Measurements from ENCODE around the gene XPO6.
"Not testable (repeated sequence)": the region's sequence is repeated elsewhere in the genome, so short reads cannot be mapped to it uniquely, and the experiment has no call there.

The XPO6 gene

GRCh38 chr16:28237754-28238357 is 26.1 kb upstream of the XPO6 start:
- no peaks in the 10 kb centered on the region for H3K36me3 ChIP-seq (ENCODE audit: control insufficient read depth, low read depth, low read length)
- H3K4me3 ChIP-seq (ENCODE audit: low read length): no peak overlapping the region
- H3K9ac ChIP-seq (ENCODE audit: low read length): no peak overlapping the region
- no peaks in the 10 kb centered on the region for H3K4me1 ChIP-seq (ENCODE audit: control insufficient read depth, low read depth, low read length)
- H3K9me3 ChIP-seq (ENCODE audit: control insufficient read depth, low read depth, low read length): no peaks in the 10 kb centered on the region
- no peaks in the 10 kb centered on the region for H3K27me3 ChIP-seq (ENCODE audit: control insufficient read depth, insufficient read depth, low read length)
- H3K27ac ChIP-seq (ENCODE audit: low read length): no peak overlapping the region

DNA sequence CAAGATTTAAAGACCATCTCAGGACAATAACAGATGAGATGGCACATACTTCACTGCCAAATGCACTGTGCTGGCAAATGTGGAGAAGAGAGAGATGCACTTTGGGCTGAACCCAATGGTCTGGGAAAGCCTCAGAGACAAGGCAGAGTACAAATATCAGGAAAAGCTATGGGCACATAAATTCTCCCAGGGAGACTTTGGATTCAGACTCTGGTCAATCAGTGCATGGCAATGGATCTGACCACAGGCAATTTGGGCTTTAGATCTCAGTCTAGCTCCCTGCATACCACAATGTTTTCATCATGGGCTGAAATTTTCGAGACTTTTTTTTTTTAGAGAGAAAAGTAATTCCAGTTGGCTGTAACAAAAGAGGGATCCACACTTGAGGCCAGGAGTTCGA is 20.0 kb upstream of the XPO6 start:
- Histone ChIP-seq H3K4me1 (ENCODE audit: control insufficient read depth, low read depth, low read length) (no peaks in the 10 kb centered on the region), H3K36me3 (ENCODE audit: control insufficient read depth, low read depth, low read length) (no peaks in the 10 kb centered on the region), H3K4me3 (ENCODE audit: low read length) (no peak overlapping the region), H3K9ac (ENCODE audit: low read length) (no peak overlapping the region), H3K9me3 (ENCODE audit: control insufficient read depth, low read depth, low read length) (no peaks in the 10 kb centered on the region), H3K27me3 (ENCODE audit: control insufficient read depth, insufficient read depth, low read length) (no peaks in the 10 kb centered on the region), H3K27ac (ENCODE audit: low read length) (no peak overlapping the region)

- not testable (repeated sequence) for H3K27ac ChIP-seq (ENCODE audit: low read length); H3K4me1 ChIP-seq (ENCODE audit: control insufficient read depth, low read depth, low read length)
Measured at GRCh38 chr16:28223909-28224308, 12.1 kb upstream of the XPO6 start.

GRCh38 chr16:28219777-28220176 is 8.0 kb upstream of the XPO6 start:
- H3K27me3 ChIP-seq (ENCODE audit: control insufficient read depth, insufficient read depth, low read length); H3K9ac ChIP-seq (ENCODE audit: low read length); H3K4me1 ChIP-seq (ENCODE audit: control insufficient read depth, low read depth, low read length); H3K9me3 ChIP-seq (ENCODE audit: control insufficient read depth, low read depth, low read length); H3K36me3 ChIP-seq (ENCODE audit: control insufficient read depth, low read depth, low read length); H3K4me3 ChIP-seq (ENCODE audit: low read length); H3K27ac ChIP-seq (ENCODE audit: low read length): not testable (repeated sequence)

More at GRCh38 chr16:28223909-28224308, 12.1 kb upstream of the XPO6 start:
- not testable (repeated sequence) for H3K9ac ChIP-seq (ENCODE audit: low read length); H3K4me3 ChIP-seq (ENCODE audit: low read length); H3K9me3 ChIP-seq (ENCODE audit: control insufficient read depth, low read depth, low read length); H3K27me3 ChIP-seq (ENCODE audit: control insufficient read depth, insufficient read depth, low read length); H3K36me3 ChIP-seq (ENCODE audit: control insufficient read depth, low read depth, low read length)

DNA sequence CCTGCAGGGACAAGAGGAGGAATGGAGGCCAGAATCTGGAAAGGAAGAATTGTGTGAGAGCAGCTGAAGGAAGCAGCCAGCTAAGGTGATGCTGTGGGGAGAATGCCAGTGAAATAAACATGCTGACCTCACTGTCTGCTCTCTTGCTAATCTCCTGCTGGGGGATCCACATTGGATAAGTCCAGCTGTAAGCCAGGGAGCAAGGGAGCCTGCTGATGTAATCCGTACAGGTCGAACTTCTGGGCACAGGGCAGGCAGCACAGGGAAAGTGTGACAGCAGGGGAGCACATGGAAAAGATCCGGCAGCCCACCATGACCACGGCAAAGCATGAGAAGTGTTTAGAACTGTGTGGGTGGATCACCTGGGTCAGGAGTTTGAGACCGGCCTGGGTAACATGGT is 7.5 kb upstream of the XPO6 start:
- Histone ChIP-seq H3K9ac (ENCODE audit: low read length) (no peak overlapping the region), H3K9me3 (ENCODE audit: control insufficient read depth, low read depth, low read length) (no peaks in the 10 kb centered on the region), H3K27ac (ENCODE audit: low read length) (no peak overlapping the region), H3K36me3 (ENCODE audit: control insufficient read depth, low read depth, low read length) (no peaks in the 10 kb centered on the region), H3K4me3 (ENCODE audit: low read length) (no peak overlapping the region), H3K4me1 (ENCODE audit: control insufficient read depth, low read depth, low read length) (no peaks in the 10 kb centered on the region), H3K27me3 (ENCODE audit: control insufficient read depth, insufficient read depth, low read length) (no peaks in the 10 kb centered on the region)

DNA sequence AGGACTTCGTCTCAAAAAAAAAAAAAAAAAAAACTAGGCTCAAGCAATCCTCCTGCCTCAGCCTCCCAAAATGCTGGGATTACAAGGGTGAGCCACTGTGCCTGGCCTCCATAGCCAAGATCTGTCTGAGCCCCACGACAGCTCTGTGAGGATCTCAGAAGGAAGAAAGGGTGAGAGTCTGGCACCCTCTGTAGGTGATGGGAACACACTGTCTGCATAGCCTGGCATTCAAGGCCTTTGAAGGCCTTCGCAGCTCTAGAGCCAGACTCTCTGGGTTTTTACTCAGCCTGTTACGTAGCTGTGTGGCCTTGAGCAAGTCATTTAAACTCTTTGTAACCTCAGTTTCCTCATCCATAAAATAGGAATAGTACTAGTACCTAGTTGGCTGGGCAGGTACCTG is 6.3 kb upstream of the XPO6 start:
- H3K9ac ChIP-seq (ENCODE audit: low read length): no peak overlapping the region
- no peak overlapping the region for H3K4me3 ChIP-seq (ENCODE audit: low read length)
- H3K4me1 ChIP-seq (ENCODE audit: control insufficient read depth, low read depth, low read length): no peaks in the 10 kb centered on the region
- no peaks in the 10 kb centered on the region for H3K27me3 ChIP-seq (ENCODE audit: control insufficient read depth, insufficient read depth, low read length)
- H3K36me3 ChIP-seq (ENCODE audit: control insufficient read depth, low read depth, low read length): no peaks in the 10 kb centered on the region
- no peak overlapping the region for H3K27ac ChIP-seq (ENCODE audit: low read length)
- H3K9me3 ChIP-seq (ENCODE audit: control insufficient read depth, low read depth, low read length): no peaks in the 10 kb centered on the region

DNA sequence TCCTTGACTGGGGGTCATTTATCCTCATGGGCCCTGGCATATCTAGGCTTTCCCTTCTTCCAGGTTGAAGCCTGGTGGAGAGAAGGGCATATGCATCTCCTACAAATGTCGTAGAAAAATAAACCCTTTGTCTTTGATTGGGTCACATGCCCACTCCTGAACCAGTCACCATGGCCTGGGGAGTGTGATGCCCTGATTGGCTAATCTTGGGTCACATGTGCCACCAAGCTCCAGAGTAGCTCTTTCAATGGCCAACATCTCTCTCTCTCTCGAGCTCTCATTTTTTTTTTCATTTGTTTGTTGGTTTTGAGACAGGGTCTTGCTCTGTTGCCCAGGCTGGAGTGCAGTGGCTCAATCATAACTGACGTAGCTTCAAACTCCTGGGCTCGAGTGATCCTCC is 5.6 kb upstream of the XPO6 start:
- Histone ChIP-seq H3K4me3 (ENCODE audit: low read length) (no peak overlapping the region), H3K27me3 (ENCODE audit: control insufficient read depth, insufficient read depth, low read length) (no peaks in the 10 kb centered on the region), H3K9ac (ENCODE audit: low read length) (no peak overlapping the region), H3K9me3 (ENCODE audit: control insufficient read depth, low read depth, low read length) (no peaks in the 10 kb centered on the region), H3K36me3 (ENCODE audit: control insufficient read depth, low read depth, low read length) (no peaks in the 10 kb centered on the region), H3K4me1 (ENCODE audit: control insufficient read depth, low read depth, low read length) (peaks cover 2% of the 10 kb centered on the region), H3K27ac (ENCODE audit: low read length) (no peak overlapping the region)

DNA sequence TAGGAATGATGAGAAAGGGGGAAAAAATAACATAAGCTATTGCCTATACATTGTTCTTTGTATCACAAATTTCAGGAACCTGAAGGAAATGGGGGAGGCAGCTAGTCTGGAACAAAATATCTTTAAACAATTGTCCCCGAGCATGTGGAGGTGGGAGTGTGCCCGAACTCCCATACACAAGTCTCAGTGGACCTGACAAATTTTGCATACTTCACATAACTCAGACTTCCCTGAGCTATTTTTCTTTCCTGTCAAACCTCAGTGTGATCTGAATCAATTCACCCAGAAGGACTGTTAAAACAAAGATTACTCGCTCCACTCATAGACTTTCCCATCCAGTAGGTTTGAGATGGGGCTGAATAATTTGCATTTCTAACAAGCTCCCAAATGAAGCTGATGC is 1.6 kb upstream of the XPO6 start:
- peaks cover 7% of the 10 kb centered on the region for H3K36me3 ChIP-seq (ENCODE audit: control insufficient read depth, low read depth, low read length)
- no peak overlapping the region for H3K9ac ChIP-seq (ENCODE audit: low read length)
- no peaks in the 10 kb centered on the region for H3K9me3 ChIP-seq (ENCODE audit: control insufficient read depth, low read depth, low read length)
- H3K4me1 ChIP-seq (ENCODE audit: control insufficient read depth, low read depth, low read length): peaks cover 10% of the 10 kb centered on the region
- no peaks in the 10 kb centered on the region for H3K27me3 ChIP-seq (ENCODE audit: control insufficient read depth, insufficient read depth, low read length)
- no peak overlapping the region for H3K27ac ChIP-seq (ENCODE audit: low read length)
- no peak overlapping the region for H3K4me3 ChIP-seq (ENCODE audit: low read length)

DNA sequence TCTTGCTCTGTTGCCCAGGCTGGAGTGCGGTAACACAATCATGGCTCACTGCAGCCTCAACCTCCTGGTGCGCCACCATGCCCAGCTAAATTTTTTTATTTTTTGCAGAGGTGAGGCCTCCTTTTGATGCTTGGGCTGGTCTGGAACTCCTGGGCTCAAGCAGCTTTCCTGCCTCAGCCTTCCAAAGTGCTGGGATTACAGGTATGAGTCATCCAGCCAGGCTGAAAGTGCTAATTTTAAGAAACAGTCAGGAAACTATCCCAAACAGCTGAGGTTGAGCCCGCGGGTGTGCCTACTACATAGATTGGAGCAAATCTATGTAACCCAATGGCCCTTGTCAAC is 738 bp upstream of the XPO6 start:
- Histone ChIP-seq H3K27me3 (ENCODE audit: control insufficient read depth, insufficient read depth, low read length) (no peaks in the 10 kb centered on the region), H3K27ac (ENCODE audit: low read length) (peak overlapping the region; percentile 54), H3K9me3 (ENCODE audit: control insufficient read depth, low read depth, low read length) (no peaks in the 10 kb centered on the region), H3K9ac (ENCODE audit: low read length) (peak overlapping the region; percentile 47), H3K36me3 (ENCODE audit: control insufficient read depth, low read depth, low read length) (peaks cover 11% of the 10 kb centered on the region), H3K4me1 (ENCODE audit: control insufficient read depth, low read depth, low read length) (peaks cover 10% of the 10 kb centered on the region), H3K4me3 (ENCODE audit: low read length) (peak overlapping the region; percentile 60)

- no peaks in the 10 kb centered on the region for H3K27me3 ChIP-seq (ENCODE audit: control insufficient read depth, insufficient read depth, low read length)
- H3K36me3 ChIP-seq (ENCODE audit: control insufficient read depth, low read depth, low read length): peaks cover 21% of the 10 kb centered on the region
- no peaks in the 10 kb centered on the region for H3K9me3 ChIP-seq (ENCODE audit: control insufficient read depth, low read depth, low read length)
- H3K4me1 ChIP-seq (ENCODE audit: control insufficient read depth, low read depth, low read length): peaks cover 10% of the 10 kb centered on the region
- H3K27ac ChIP-seq (ENCODE audit: low read length): no peak overlapping the region
- peak overlapping the region; percentile 80 for H3K4me3 ChIP-seq (ENCODE audit: low read length)
- H3K9ac ChIP-seq (ENCODE audit: low read length): peak overlapping the region; percentile 62
Measured at GRCh38 chr16:28210979-28211588, 681 bp downstream of the XPO6 start.

- Histone ChIP-seq H3K9me3 (ENCODE audit: control insufficient read depth, low read depth, low read length) (no peaks in the 10 kb centered on the region), H3K27ac (ENCODE audit: low read length) (no peak overlapping the region), H3K27me3 (ENCODE audit: control insufficient read depth, insufficient read depth, low read length) (no peaks in the 10 kb centered on the region), H3K4me1 (ENCODE audit: control insufficient read depth, low read depth, low read length) (peaks cover 10% of the 10 kb centered on the region), H3K36me3 (ENCODE audit: control insufficient read depth, low read depth, low read length) (peaks cover 27% of the 10 kb centered on the region), H3K9ac (ENCODE audit: low read length) (peak overlapping the region; percentile 62), H3K4me3 (ENCODE audit: low read length) (peak overlapping the region; percentile 80)
Measured at GRCh38 chr16:28210264-28210663, 1.5 kb downstream of the XPO6 start.

GRCh38 chr16:28208824-28209223 is 2.9 kb downstream of the XPO6 start:
- Histone ChIP-seq H3K27ac (ENCODE audit: low read length) (no peak overlapping the region), H3K36me3 (ENCODE audit: control insufficient read depth, low read depth, low read length) (peaks cover 38% of the 10 kb centered on the region), H3K27me3 (ENCODE audit: control insufficient read depth, insufficient read depth, low read length) (no peaks in the 10 kb centered on the region), H3K9me3 (ENCODE audit: control insufficient read depth, low read depth, low read length) (no peaks in the 10 kb centered on the region), H3K4me1 (ENCODE audit: control insufficient read depth, low read depth, low read length) (peaks cover 10% of the 10 kb centered on the region), H3K4me3 (ENCODE audit: low read length) (no peak overlapping the region), H3K9ac (ENCODE audit: low read length) (no peak overlapping the region)

Measured in iPS-18a (cell line).